ENCODE data around the gene TESMIN.

- TF ChIP-seq EZH2 (IDR thresholded peaks at IDR 0.05; ENCODE audit: insufficient read depth, low read length): no peak
- TF ChIP-seq CTCF (IDR thresholded peaks at IDR 0.05; ENCODE audit: insufficient read depth, low read depth, low read length): no peak
Observed at GRCh38 chr11:68722143-68722542, 29.2 kb downstream of the TESMIN start.
